Umbilical cord (tissue), 2 donors: Measurements from ENCODE around the gene APOBEC3F. TPM values are rescaled to one million over a fixed set of nuclear protein-coding genes. Genes with fewer than 3 reads are reported as not detected.
"Not testable (repeated sequence)": the region's sequence is repeated elsewhere in the genome, so short reads cannot be mapped to it uniquely, and the experiment has no call there.

Experiments used
- DNase-seq: peaks from one replicate; pipeline ENCODE4 v3.0.0-alpha.2; 2015; ENCODE audit warnings: low spot score
- total RNA-seq: library from RNA; depleted of rRNA; stranded (reverse); fragments of >200 nt; gene quantifications from one replicate; pipeline ENCODE4 v1.2.3, GENCODE V29; 2014; ENCODE audit warnings: low replicate concordance; ENCODE audit not compliant: insufficient read depth

Gene APOBEC3F
- total RNA-seq = 1.7 TPM

- DNase-seq = peak; percentile 55
Measured at GRCh38 chr22:39040538-39041296, at the start of gene APOBEC3F. Gene APOBEC3F, plus strand, starts transcription at chr22:39040864. Its CDS starts 97 bp downstream, at chr22:39040961.

- DNase-seq = not testable (repeated sequence)
Measured at GRCh38 chr22:38992871-38993371, 47.7 kb upstream of the APOBEC3F start.

- no peak for DNase-seq
Measured at GRCh38 chr22:38996105-38996504, 44.6 kb upstream of the APOBEC3F start.

GRCh38 chr22:38997518-38997917 lies 43.1 kb upstream of the APOBEC3F start:
- no peak for DNase-seq

GRCh38 chr22:39003165-39003638 lies 37.5 kb upstream of the APOBEC3F start:
- peak; percentile 85 for DNase-seq

- no peak for DNase-seq
Measured at GRCh38 chr22:39007177-39007576, 33.5 kb upstream of the APOBEC3F start.

- DNase-seq = not testable (repeated sequence)
Measured at GRCh38 chr22:39008271-39008850, 32.3 kb upstream of the APOBEC3F start.

GRCh38 chr22:39010946-39011345 lies 29.7 kb upstream of the APOBEC3F start:
- DNase-seq = no peak

- DNase-seq = peak; percentile 67
Measured at GRCh38 chr22:39012533-39013511, 27.8 kb upstream of the APOBEC3F start.

- DNase-seq = not testable (repeated sequence)
Measured at GRCh38 chr22:39013561-39013941, 27.1 kb upstream of the APOBEC3F start.

- DNase-seq = peak; percentile 98
Measured at GRCh38 chr22:39013942-39014722, 26.5 kb upstream of the APOBEC3F start, which contains the start of gene APOBEC3C. Gene APOBEC3C, plus strand, starts transcription at chr22:39014257. Its CDS starts 106 bp downstream, at chr22:39014363.

GRCh38 chr22:39014723-39015121 lies 25.9 kb upstream of the APOBEC3F start:
- DNase-seq = not testable (repeated sequence)

GRCh38 chr22:39016592-39016991 lies 24.1 kb upstream of the APOBEC3F start:
- no peak for DNase-seq

- no peak for DNase-seq
Measured at GRCh38 chr22:39017596-39018365, 22.9 kb upstream of the APOBEC3F start.

- DNase-seq = peak; percentile 61
Measured at GRCh38 chr22:39020021-39020651, 20.5 kb upstream of the APOBEC3F start.

- no peak for DNase-seq
Measured at GRCh38 chr22:39021552-39022250, 19.0 kb upstream of the APOBEC3F start.

- no peak for DNase-seq
Measured at GRCh38 chr22:39024519-39025308, 15.9 kb upstream of the APOBEC3F start.
